ENCODE data around the gene CAMK2B.
A peak's percentile ranks its signal among the peaks of the same experiment; 100 is the strongest.

CAMK2B gene

GRCh38 chr7:44310221-44310848 is 15.1 kb downstream of the CAMK2B start:
- DNase-seq, result no peak
- H3K4me3 ChIP-seq (ENCODE audit: low read depth, low read length), result no peak overlapping the region; the same call in 1 of the 2 replicates
- no peaks in the 10 kb centered on the region for H3K4me1 ChIP-seq
- H3K9me3 ChIP-seq, result no peaks in the 10 kb centered on the region
- H3K27me3 ChIP-seq, result no peaks in the 10 kb centered on the region
- no peaks in the 10 kb centered on the region for H3K36me3 ChIP-seq
- TF ChIP-seq, protein P1, sequence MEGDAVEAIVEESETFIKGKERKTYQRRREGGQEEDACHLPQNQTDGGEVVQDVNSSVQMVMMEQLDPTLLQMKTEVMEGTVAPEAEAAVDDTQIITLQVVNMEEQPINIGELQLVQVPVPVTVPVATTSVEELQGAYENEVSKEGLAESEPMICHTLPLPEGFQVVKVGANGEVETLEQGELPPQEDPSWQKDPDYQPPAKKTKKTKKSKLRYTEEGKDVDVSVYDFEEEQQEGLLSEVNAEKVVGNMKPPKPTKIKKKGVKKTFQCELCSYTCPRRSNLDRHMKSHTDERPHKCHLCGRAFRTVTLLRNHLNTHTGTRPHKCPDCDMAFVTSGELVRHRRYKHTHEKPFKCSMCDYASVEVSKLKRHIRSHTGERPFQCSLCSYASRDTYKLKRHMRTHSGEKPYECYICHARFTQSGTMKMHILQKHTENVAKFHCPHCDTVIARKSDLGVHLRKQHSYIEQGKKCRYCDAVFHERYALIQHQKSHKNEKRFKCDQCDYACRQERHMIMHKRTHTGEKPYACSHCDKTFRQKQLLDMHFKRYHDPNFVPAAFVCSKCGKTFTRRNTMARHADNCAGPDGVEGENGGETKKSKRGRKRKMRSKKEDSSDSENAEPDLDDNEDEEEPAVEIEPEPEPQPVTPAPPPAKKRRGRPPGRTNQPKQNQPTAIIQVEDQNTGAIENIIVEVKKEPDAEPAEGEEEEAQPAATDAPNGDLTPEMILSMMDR (IDR thresholded peaks at IDR 0.05; ENCODE audit: low read depth, low read length), result no peak

DNA sequence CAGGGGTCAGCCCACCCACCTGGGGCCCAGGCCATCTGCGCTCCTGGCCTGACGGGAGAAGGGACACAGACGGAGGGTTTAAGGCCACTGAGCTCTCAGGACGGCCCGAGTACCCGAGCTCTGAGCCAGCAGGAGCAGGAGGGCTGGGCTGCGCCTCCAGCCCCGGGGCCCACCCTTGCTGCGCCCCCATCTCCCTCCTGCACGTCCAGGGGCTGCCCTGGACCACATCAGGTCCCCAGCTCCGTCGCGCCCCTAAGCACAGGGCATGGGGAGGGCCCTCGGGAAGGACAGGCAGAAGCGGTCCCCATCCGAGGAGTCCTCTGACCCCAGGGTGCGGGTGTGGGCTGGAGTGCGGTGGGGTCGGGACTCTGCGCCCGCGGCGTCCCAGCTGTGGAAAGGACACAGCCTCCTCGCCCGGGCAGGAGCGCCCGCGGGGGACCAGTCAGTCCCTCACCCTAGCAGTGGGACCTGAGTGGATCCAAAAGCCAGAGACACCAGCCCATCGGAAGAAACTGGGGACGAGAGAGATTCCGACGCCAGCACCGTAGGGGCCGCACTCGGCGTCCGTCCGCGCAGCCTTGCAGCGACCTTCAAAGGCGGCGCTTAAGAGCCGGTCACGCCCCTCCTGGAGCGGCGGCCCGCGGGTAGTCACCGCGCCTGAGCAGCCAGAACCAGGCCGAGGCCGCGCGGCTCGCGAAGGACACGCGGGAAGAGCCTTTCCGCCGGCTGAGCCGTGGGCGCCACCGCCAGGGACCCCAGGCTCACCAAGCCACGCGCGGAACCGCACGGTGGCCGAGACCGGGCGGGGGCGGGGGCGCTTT is 15.9 kb downstream of the CAMK2B start:
- DNase-seq, result peak; percentile 53
- Histone ChIP-seq H3K36me3 (no peaks in the 10 kb centered on the region), H3K4me1 (no peaks in the 10 kb centered on the region), H3K27me3 (no peaks in the 10 kb centered on the region), H3K9me3 (no peaks in the 10 kb centered on the region), H3K4me3 (ENCODE audit: low read depth, low read length) (no peak overlapping the region; the same call in 1 of the 2 replicates)
- TF ChIP-seq, protein P1 (IDR thresholded peaks at IDR 0.05; ENCODE audit: low read depth, low read length), result no peak

GRCh38 chr7:44308596-44309270 is 16.7 kb downstream of the CAMK2B start:
- no peaks in the 10 kb centered on the region for H3K27me3 ChIP-seq
- no peak for DNase-seq
- TF ChIP-seq, protein P1 (IDR thresholded peaks at IDR 0.05; ENCODE audit: low read depth, low read length), result no peak

DNA sequence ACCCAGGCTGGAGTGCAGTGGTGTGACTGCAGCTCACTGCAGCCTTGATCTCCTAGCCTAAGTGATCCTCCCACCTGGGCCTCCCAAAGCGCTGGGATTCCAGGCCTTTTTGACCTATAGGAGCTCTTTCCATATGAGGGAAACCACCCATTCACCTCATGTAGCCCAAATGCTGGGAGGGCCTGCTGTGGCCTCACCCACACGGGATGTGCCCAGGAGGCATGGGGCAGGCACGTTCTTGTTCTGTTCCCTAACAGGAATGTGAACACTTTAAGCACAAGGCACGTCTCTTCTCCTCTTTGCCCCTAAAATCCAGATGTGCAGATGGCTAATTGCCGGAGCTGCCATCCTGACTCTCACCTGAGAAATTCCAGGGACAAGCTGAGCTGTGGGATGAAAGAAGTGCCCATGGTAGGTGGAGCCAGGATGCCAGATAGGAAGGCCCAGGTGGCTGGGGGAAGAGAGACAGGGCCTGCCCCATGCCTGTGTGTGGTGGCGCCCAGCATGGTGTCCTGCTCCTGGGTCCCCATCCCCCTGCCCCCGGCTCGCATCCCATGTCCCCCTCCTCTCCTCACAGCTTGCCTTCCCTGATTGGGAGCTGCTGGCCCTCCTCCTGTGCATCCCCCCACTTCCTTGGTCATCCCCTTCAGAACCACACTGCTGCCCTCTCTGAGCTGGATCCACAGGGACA is 17.3 kb downstream of the CAMK2B start:
- TF ChIP-seq, protein P1 (IDR thresholded peaks at IDR 0.05; ENCODE audit: low read depth, low read length), result no peak
- DNase-seq, result no peak
- Histone ChIP-seq H3K9me3 (no peaks in the 10 kb centered on the region), H3K36me3 (no peaks in the 10 kb centered on the region), H3K27me3 (no peaks in the 10 kb centered on the region), H3K4me1 (no peaks in the 10 kb centered on the region), H3K4me3 (ENCODE audit: low read depth, low read length) (no peak overlapping the region)

More at GRCh38 chr7:44308596-44309270, 16.7 kb downstream of the CAMK2B start:
- Histone ChIP-seq H3K36me3 (no peaks in the 10 kb centered on the region), H3K4me1 (no peaks in the 10 kb centered on the region), H3K9me3 (no peaks in the 10 kb centered on the region), H3K4me3 (ENCODE audit: low read depth, low read length) (no peak overlapping the region)

DNA sequence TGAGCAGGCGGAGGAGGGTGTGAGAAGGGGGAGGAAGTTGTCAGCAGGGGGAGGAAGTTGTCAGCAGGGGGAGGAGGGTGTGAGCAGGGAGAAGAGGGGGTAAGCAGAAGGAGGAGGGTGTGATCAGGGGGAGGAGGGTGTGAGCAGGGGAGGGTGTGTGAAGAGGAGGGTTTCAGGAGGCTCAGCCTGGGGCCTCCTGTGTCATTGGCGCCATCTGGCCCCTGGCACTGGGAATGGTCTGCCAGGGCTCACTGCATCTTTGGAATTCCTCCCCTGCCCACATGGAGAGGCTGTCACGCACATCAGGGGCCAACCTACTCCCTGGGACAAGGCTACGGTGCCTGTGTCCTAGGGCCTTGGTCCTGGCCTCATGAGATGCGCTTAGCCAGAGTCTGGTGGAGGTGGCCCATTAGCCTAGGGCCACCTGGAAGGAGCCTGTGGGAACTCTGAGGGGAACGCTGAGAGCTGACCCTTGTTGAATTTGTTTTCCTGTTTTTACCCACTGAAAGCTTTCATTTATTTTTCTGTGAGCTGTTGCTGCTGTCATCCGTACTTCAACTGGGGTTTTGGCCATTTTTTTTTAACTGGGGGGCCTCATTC is 18.0 kb downstream of the CAMK2B start:
- TF ChIP-seq, protein P1 (IDR thresholded peaks at IDR 0.05; ENCODE audit: low read depth, low read length), result peak; percentile 52
- peak; percentile 49 for DNase-seq
- Histone ChIP-seq H3K36me3 (no peaks in the 10 kb centered on the region), H3K27me3 (no peaks in the 10 kb centered on the region), H3K4me3 (ENCODE audit: low read depth, low read length) (no peak overlapping the region), H3K4me1 (no peaks in the 10 kb centered on the region), H3K9me3 (no peaks in the 10 kb centered on the region)
